K562 (cell line): ENCODE data around the gene FTSJ3. TPM values are rescaled to one million over a fixed set of nuclear protein-coding genes. Genes with fewer than 3 reads are reported as not detected.

ENCODE experiments used
- ATAC-seq: fragments of 200-7000 bp; cut with Tn5 transposase; 3 replicates; pipeline ENCODE4 v1.9.1; 2020; ENCODE audit warnings: moderate library complexity
- BruUV-seq: library from RNA; stranded (reverse); fragments of 400-500 nt; replicated peaks from 2 replicates; lab custom pipeline; 2021; lab: Mats Ljungman, UMichigan
- CTCF ChIA-PET: fragments of 300-600 bp; formaldehyde crosslinking; extraction: SDS; loops from one replicate; lab custom pipeline; 2021; ENCODE audit warnings: low intra/inter-chr PET ratio; lab: Yijun Ruan, JAX
- POLR2A ChIA-PET: fragments of 300-600, 350-650 bp; sonication (Branson Sonifier 250); formaldehyde crosslinking; extraction: SDS; loops from one replicate; lab custom pipeline; 2021; ENCODE audit warnings: antibody characterized with exemption, inconsistent platforms; lab: Yijun Ruan, JAX
- DNase-seq, 4 experiments: peaks; one replicate each; pipeline versions ENCODE4 v3.0.0 to v3.0.0-alpha.2; 2011 to 2018; ENCODE audit warnings: low spot score in 3 of 4, mixed read lengths in 3 of 4; ENCODE audit errors: extremely low read depth in 1 of 4
- FAIRE-seq: peaks from 2 replicates; lab custom pipeline; 2011; peaks lifted over from hg19 to GRCh38; lab: Jason Lieb, UNC
- H2AFZ ChIP-seq: 2 replicates; pipeline ENCODE4 v1.6.0; 2011; ENCODE audit warnings: low read depth, low read length, control low read depth, inconsistent platforms
- H3K27ac ChIP-seq: fragments of 200-600 bp; 3 replicates; pipeline ENCODE4 v1.8.0; 2011; ENCODE audit warnings: low read depth, mild to moderate bottlenecking, control low read depth, inconsistent platforms, low read length, moderate library complexity, mixed read lengths; ENCODE audit errors: extremely low read depth
- H3K27me3 ChIP-seq, 2 experiments: fragments of 300-600 bp in 1 of 2; 2 replicates in 1 of 2; 3 replicates in 1 of 2; pipeline versions ENCODE4 v1.6.0 to v1.8.0; 2011; ENCODE audit warnings: inconsistent platforms in 2 of 2, low read length in 2 of 2, mild to moderate bottlenecking in 1 of 2, mixed read lengths in 1 of 2, moderate library complexity in 1 of 2; ENCODE audit not compliant: control insufficient read depth in 2 of 2, insufficient read depth in 2 of 2
- H3K36me3 ChIP-seq: fragments of 300-600 bp; 3 replicates; pipeline ENCODE4 v1.8.0; 2011; ENCODE audit warnings: mild to moderate bottlenecking, low read length, inconsistent platforms; ENCODE audit not compliant: control insufficient read depth, insufficient read depth
- H3K4me1 ChIP-seq, 2 experiments: fragments of 200-600 bp in 1 of 2; replicated peaks in 1 of 2; 2 replicates in 1 of 2; 3 replicates in 1 of 2; pipeline versions ENCODE4 v1.5.1 to v1.8.0; 2011; ENCODE audit warnings: inconsistent platforms in 2 of 2, low read length in 2 of 2, mild to moderate bottlenecking in 1 of 2, mixed read lengths in 1 of 2, moderate library complexity in 1 of 2; ENCODE audit not compliant: control insufficient read depth in 2 of 2, insufficient read depth in 2 of 2
- H3K4me2 ChIP-seq: 2 replicates; pipeline ENCODE4 v1.6.1; 2011; ENCODE audit warnings: low read length, control low read depth, inconsistent platforms, mixed read lengths; ENCODE audit not compliant: insufficient read depth
- H3K4me3 ChIP-seq: fragments of 200-600 bp; sonication (generic), shearing (Covaris generic); 2 replicates; pipeline ENCODE4 v1.5.1; 2016; ENCODE audit warnings: control low read depth, inconsistent platforms
- H3K79me2 ChIP-seq: fragments of 200-600 bp; 3 replicates; pipeline ENCODE4 v1.8.0; 2011; ENCODE audit warnings: low read length, inconsistent platforms; ENCODE audit not compliant: control insufficient read depth, insufficient read depth
- H3K9ac ChIP-seq, 2 experiments: 2 replicates each; pipeline versions ENCODE4 v1.6.0 to v1.6.1; 2011; ENCODE audit warnings: low read depth in 2 of 2, low read length in 2 of 2, control low read depth in 1 of 2, inconsistent platforms in 1 of 2, mild to moderate bottlenecking in 1 of 2, mixed read lengths in 1 of 2; ENCODE audit not compliant: insufficient read depth in 1 of 2
- H3K9me1 ChIP-seq: one replicate; pipeline ENCODE4 v1.6.0; 2011; ENCODE audit warnings: inconsistent platforms, mild to moderate bottlenecking, low read length, moderate library complexity; ENCODE audit not compliant: control insufficient read depth, insufficient read depth
- H3K9me3 ChIP-seq: replicated peaks from 2 replicates; pipeline ENCODE4 v1.5.1; 2011; ENCODE audit warnings: low read depth, low read length, inconsistent platforms; ENCODE audit not compliant: control insufficient read depth, insufficient read depth
- H4K20me1 ChIP-seq: replicated peaks from 2 replicates; pipeline ENCODE4 v1.6.1; 2011; ENCODE audit warnings: low read length, inconsistent platforms, mixed read lengths; ENCODE audit not compliant: control insufficient read depth, insufficient read depth
- RBFOX2 ChIP-seq: fragments of 200-400 bp; formaldehyde crosslinking; IDR thresholded peaks from 2 replicates; pipeline ENCODE4 v1.6.1; 2017; ENCODE audit warnings: low read depth, mild to moderate bottlenecking, low read length, moderate library complexity
- XRCC3 ChIP-seq: fragments of 450-650 bp; IDR thresholded peaks from 2 replicates; pipeline ENCODE4 v1.6.1; 2017; ENCODE audit warnings: mild to moderate bottlenecking, moderate library complexity
- WGBS: fragments of 100-300 bp; shearing (Covaris generic); methylation state at CpG from one replicate; pipeline ENCODE4 v1.1.6; 2016; ENCODE audit warnings: low coverage, mixed read lengths; ENCODE audit not compliant: insufficient coverage; ENCODE audit errors: missing lambda C conversion rate; 5-methylcytosine and 5-hydroxymethylcytosine counted together
- in situ Hi-C: fragments of 300-500 bp; cut with MboI; formaldehyde crosslinking; loops from 4 replicates; pipeline ENCODE4 v1.15.0; 2018; ENCODE audit warnings: inconsistent platforms, mixed read lengths
- intact Hi-C: fragments of 100-400 bp; cut with micrococcal nuclease; formaldehyde crosslinking; loops from 2 replicates; pipeline ENCODE4 v1.14.2; 2022
- polyA plus RNA-seq, 8 experiments: library from polyadenylated mRNA; depleted of rRNA in 4 of 8; stranded (reverse) in 5 of 8; unstranded in 3 of 8; fragments of >200 nt; fragmentation: Nextera tagmentation in 2 of 8; fragmentation: Illumina TruSeq in 1 of 8; extraction: Ambion mirVana in 2 of 8; extraction: Trizol in 1 of 8; gene quantifications; 2 replicates each; pipeline versions ENCODE4 v1.2.1 to v1.2.3, GENCODE V29; 2011 to 2014; ENCODE audit warnings: inconsistent platforms in 1 of 8, missing spikeins in 1 of 8
- total RNA-seq, 7 experiments: library from RNA; depleted of rRNA in 6 of 7; stranded (reverse); fragments of >200 nt in 6 of 7; fragmentation: Illumina TruSeq in 2 of 7; extraction: Trizol in 2 of 7; gene quantifications; 2 replicates each; pipeline versions ENCODE4 v1.2.1 to v1.2.3, GENCODE V29; 2011 to 2021; ENCODE audit warnings: low replicate concordance in 1 of 7
- TF ChIP-seq, protein P1 (sequence below): fragments of 450-650 bp; IDR thresholded peaks from 2 replicates; pipeline ENCODE4 v1.6.1; 2016

The FTSJ3 gene
- total and polyA plus RNA-seq, 9 of the 15 experiments (the other 6 are each of a cell fraction or from before 2014, with no cell fraction given), result 18.0 to 65.6 (median 52.4) TPM

DNA sequence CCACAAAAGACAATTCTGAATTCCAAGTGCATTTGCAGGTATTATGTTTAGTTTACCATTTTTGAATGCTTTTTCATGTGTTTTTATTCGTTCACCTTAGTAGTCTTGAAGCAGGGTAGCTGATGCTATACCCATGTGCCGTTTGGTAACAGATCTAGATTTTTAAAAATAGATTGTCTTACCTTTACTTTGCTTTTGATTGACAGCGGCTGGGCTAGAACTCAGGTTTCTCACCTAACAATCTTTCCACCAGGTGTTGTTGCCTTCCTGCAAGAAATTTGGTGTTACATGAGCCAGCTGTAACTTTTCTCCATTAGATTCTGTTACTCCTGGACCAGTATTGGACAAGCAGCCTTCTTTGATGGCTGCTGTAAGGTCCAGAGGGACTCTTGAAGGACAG is 1.5 kb upstream of the FTSJ3 start:
- ChIA-PET POLR2A (interaction anchor here (1.3 to 4.6 kb wide), 5 partner anchors 9 to 55 kb away, joined by 3 to 66 read pairs (median 15); partner anchors contain the start of genes CCDC47, DDX42 and SMARCD2), CTCF (no interaction called here)
- FAIRE-seq, result no peak
- peaks cover 81% of the 10 kb centered on the region for H3K36me3 ChIP-seq
- no peaks in the 10 kb centered on the region for H4K20me1 ChIP-seq
- in situ Hi-C loops, result loop anchor here (25.0 kb wide), 1 partner anchor 392 kb away; the partner anchor contains the start of gene CYB561
- no peak for ATAC-seq
- peaks cover 0 to 16% of the 10 kb centered on the region in 2 experiments; a peak in 2 of 5 replicates for H3K4me1 ChIP-seq
- no peaks in the 10 kb centered on the region for H3K27me3 ChIP-seq
- no peak overlapping the region for H2AFZ ChIP-seq
- 85% methylated on average over 3 of the region's 3 CpGs for WGBS
- H3K4me3 ChIP-seq, result peak overlapping the region; percentile 92; the same call in 1 of the 2 replicates
- H3K9me1 ChIP-seq, result no peaks in the 10 kb centered on the region
- H3K27ac ChIP-seq, result no peak overlapping the region; the same call in 2 of the 3 replicates
- BruUV-seq, result no TSS peak
- H3K4me2 ChIP-seq, result peak overlapping the region; percentile 99; the same call in 1 of the 2 replicates
- TF ChIP-seq, protein P1, sequence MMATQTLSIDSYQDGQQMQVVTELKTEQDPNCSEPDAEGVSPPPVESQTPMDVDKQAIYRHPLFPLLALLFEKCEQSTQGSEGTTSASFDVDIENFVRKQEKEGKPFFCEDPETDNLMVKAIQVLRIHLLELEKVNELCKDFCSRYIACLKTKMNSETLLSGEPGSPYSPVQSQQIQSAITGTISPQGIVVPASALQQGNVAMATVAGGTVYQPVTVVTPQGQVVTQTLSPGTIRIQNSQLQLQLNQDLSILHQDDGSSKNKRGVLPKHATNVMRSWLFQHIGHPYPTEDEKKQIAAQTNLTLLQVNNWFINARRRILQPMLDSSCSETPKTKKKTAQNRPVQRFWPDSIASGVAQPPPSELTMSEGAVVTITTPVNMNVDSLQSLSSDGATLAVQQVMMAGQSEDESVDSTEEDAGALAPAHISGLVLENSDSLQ, result 0 out of 2 replicates have a peak, but pooled peaks have one; percentile 15
- no peak for TF ChIP-seq XRCC3
- TF ChIP-seq RBFOX2, result peak; percentile 29; the same call in 1 of the 2 replicates
- TF ChIP-seq, all 486 proteins: peak for 2
- intact Hi-C loops, result no loop called here
- Histone ChIP-seq H3K9ac (no peak overlapping the region), H3K9me3 (no peaks in the 10 kb centered on the region), H3K79me2 (peaks cover 51% of the 10 kb centered on the region)
- no peak for DNase-seq
